Dendritic cell treated with granulocyte-macrophage colony-stimulating factor and Interleukin-4, amounts not matched to agents 40 ng/mL and 50 ng/mL, for 4 days (primary cell): ENCODE data around the gene FGD2.

Experiments used
- H3K27ac Mint-ChIP-seq: one replicate; pipeline ENCODE4 v1.8.0; 2022; ENCODE audit warnings: mild to moderate bottlenecking, mixed read lengths
- H3K27me3 Mint-ChIP-seq: one replicate; pipeline ENCODE4 v1.8.0; 2022; ENCODE audit warnings: mild to moderate bottlenecking, mixed read lengths
- H3K36me3 Mint-ChIP-seq: one replicate; pipeline ENCODE4 v1.8.0; 2022; ENCODE audit warnings: low read depth, mixed read lengths
- H3K4me1 Mint-ChIP-seq: one replicate; pipeline ENCODE4 v1.8.0; 2022; ENCODE audit warnings: low read depth, mixed read lengths
- H3K4me3 Mint-ChIP-seq: one replicate; pipeline ENCODE4 v1.8.0; 2022; ENCODE audit warnings: mild to moderate bottlenecking, moderate library complexity, mixed read lengths
- H3K9me3 Mint-ChIP-seq: one replicate; pipeline ENCODE4 v1.8.0; 2022; ENCODE audit warnings: mixed read lengths
- intact Hi-C: fragments of 100-400 bp; cut with micrococcal nuclease; formaldehyde crosslinking; loops from one replicate; pipeline ENCODE4 v1.15.0; 2022

Gene FGD2

DNA sequence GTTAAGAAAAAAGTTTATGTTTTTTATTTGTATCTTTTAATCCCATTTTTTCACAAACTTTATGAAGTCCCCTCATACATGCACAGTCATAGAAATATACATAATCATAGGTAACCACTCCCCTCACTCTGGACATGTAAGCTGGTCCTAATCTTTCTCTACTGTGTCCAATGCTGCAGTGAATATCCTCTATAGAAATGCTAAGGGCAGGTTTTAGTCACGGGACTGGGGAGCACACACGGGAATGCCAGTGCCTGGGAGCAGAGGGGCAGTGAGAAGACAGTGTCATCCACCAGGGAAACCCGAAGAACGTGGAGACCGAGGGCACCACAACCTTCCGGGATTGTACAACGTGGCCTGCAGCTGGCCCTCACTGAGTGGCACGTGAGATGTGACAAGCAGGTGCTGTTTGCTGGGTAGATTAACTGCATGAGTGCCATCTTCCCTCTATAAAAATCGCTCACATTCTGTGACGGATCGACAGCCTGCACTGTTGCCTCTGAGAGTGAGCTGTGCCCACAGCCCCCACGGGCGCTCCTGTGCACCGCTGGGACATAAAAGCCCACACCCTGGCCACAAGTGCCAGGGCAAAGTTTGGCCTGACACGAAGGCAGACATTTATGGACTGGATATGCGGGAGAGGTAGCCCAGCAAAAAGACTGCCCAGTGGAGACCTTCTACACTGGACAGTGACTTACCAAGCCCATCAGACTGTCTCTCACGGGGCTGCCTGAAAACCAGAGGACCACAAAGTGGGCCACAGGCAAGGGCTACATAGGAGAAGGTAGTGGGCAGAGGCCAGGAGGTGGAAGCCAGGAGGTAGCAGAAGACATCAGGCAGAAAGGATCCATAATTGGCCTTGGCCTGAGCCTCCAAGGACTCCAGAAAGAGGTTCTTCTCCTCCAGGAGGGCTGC lies 63.2 kb downstream of the FGD2 start:
- Mint-ChIP-seq H3K36me3 (no peaks in the 10 kb centered on the region), H3K27ac (no peak overlapping the region)
- intact Hi-C loops, result no loop called here

DNA sequence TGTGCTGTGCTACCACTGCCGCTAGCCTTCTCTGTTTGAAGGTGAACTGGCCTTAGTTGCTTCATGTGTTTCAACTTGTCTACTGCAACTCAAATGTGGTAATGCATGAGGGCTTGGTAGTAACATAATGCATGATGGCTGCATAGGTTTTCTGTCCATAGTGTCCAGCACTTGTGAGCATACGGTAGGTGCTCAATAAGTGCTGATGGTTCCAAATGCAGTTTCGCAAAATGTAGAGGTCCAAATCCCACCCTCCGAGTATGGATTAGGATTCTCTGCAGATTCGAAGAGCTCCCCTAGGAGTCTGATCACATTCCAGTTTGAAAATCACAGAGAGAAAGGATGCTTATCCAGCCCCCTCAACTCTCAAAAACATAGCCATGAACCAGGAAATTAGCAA lies 64.2 kb downstream of the FGD2 start:
- no peaks in the 10 kb centered on the region for H3K9me3 Mint-ChIP-seq
- no peaks in the 10 kb centered on the region for H3K36me3 Mint-ChIP-seq
- H3K4me1 Mint-ChIP-seq, result peaks cover 16% of the 10 kb centered on the region
- H3K27me3 Mint-ChIP-seq, result peaks cover 2% of the 10 kb centered on the region
- H3K4me3 Mint-ChIP-seq, result no peak overlapping the region
- no peak overlapping the region for H3K27ac Mint-ChIP-seq
- intact Hi-C loops, result no loop called here

More for the DNA sequence above, 63.2 kb downstream of the FGD2 start:
- peaks cover 2% of the 10 kb centered on the region for H3K27me3 Mint-ChIP-seq
- H3K4me1 Mint-ChIP-seq, result peaks cover 16% of the 10 kb centered on the region
- H3K4me3 Mint-ChIP-seq, result no peak overlapping the region
- no peaks in the 10 kb centered on the region for H3K9me3 Mint-ChIP-seq

DNA sequence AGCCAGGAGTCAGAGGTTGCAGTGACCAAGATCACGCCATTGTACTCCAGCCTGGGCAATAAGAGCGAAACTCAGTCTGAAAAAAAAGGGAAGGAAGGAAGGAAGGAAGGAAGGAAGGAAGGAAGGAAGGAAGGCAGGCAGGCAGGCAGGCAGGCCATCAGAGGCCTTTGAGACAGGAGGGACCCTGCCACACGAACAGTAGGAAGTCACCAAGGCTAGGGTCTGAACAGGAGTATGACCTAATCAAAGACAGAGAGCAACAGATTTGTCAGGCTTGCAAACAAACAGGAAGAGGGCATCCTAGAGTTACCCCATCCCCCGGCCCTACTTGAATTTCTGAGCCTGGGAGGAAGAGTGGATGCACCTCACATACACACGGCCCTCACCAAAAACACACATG lies 67.1 kb downstream of the FGD2 start:
- Mint-ChIP-seq H3K4me1 (peaks cover 19% of the 10 kb centered on the region), H3K9me3 (no peaks in the 10 kb centered on the region), H3K36me3 (no peaks in the 10 kb centered on the region), H3K27ac (peak overlapping the region; percentile 35), H3K27me3 (peaks cover 3% of the 10 kb centered on the region), H3K4me3 (no peak overlapping the region)
- intact Hi-C loops, result no loop called here

DNA sequence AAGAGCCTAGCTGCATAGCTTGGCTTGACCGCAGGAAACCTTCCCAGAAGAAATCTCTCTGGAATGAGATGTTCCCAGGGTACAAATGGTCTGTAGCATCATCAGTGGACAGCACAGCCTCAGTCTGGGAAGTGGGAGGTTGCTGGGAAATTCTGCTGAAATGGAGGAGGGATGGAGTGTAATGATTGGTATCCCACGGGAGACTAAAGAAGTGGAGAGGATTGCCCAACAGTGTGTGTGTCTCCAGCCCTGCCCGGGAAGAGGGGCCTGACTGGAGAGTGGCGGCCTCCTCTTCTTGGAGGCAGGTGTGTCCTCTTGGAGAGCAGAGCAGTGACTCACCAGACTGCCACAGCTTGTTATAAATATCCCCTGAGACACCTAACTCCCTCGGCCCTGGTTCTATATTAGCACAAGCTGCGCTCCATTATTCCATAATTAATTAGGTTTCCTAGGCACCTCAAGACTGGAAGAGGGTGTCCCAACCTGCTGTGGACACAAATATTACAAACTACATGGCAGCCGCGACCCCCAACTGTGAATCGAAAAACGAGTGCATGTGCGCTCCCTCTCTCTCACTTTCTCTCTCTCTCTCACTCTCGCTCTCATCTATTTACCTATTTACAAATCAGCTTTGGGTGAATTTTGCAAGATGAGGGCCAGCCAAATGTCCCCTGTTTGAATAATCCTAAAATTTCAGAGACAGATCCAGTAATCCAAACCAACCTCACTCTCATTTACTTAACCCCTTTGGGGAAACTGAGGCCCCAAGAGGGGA lies 68.8 kb downstream of the FGD2 start:
- Mint-ChIP-seq H3K27me3 (peaks cover 5% of the 10 kb centered on the region), H3K36me3 (no peaks in the 10 kb centered on the region), H3K27ac (no peak overlapping the region), H3K9me3 (no peaks in the 10 kb centered on the region), H3K4me1 (peaks cover 24% of the 10 kb centered on the region), H3K4me3 (no peak overlapping the region)
- intact Hi-C loops, result no loop called here

DNA sequence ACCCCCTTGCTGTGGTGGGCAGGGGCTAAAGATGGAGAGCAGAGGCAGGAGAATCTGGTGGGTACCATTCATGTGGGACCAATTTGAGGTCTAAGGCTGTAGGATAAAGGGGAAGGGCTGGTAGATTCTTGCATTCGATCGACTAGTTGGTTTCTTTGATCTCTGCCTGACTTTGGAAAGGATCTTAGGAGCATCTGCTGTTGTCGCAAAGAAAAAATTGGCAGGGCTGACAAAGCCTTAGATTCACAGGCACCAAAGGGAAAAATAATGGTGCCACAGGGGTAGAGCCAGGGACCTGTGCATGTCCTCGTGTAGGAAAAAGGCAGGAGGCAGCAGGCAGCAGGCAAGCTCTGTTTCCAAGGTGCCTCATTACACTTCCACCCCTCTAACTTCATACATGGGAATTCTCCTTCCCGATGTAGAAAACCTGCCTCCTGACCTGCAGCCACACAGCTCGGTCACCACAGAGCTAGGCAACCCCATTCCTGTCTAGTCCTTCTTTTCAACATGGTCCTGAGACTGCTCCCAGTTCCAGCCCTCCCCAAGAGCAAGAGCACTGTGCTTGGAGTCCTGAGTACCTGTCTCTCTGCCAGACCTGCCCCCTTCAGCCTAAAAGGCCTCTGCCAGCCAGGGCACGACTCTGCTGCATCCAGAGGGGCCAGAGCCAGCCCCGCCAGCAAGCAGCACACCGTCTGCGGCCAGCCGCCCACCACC lies 71.9 kb downstream of the FGD2 start:
- intact Hi-C loops, result no loop called here
- Mint-ChIP-seq H3K27me3 (peaks cover 5% of the 10 kb centered on the region), H3K27ac (no peak overlapping the region), H3K36me3 (no peaks in the 10 kb centered on the region), H3K4me1 (peaks cover 20% of the 10 kb centered on the region), H3K9me3 (no peaks in the 10 kb centered on the region), H3K4me3 (no peak overlapping the region)

DNA sequence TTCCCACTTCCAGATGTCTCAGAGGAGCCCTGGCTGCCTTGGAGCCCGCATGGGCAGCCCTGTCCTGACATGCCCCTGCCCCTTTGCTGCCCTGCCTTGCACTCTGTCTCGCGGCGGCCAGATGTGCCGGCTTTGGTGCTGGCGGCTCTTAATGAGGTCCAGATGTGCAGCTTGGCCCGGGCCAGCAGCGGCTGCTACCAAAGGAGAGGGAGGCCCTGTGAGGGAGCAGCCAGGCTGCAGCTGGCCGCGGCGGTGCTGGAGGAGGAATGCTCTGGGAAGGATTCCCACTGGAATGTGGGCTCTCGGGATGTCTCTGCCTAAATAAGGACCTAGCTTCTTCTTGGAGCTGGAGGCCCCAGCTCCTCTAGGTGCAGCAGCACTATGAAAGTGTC lies 72.4 kb downstream of the FGD2 start:
- Mint-ChIP-seq H3K27me3 (peaks cover 5% of the 10 kb centered on the region), H3K27ac (no peak overlapping the region), H3K36me3 (no peaks in the 10 kb centered on the region), H3K9me3 (no peaks in the 10 kb centered on the region), H3K4me1 (peaks cover 21% of the 10 kb centered on the region), H3K4me3 (no peak overlapping the region)
- intact Hi-C loops, result no loop called here
